Upper lobe of right lung (tissue), 1 donor: ENCODE measurements around the gene A2ML1. TPM values are rescaled to one million over a fixed set of nuclear protein-coding genes. Genes with fewer than 3 reads are reported as not detected.

ENCODE experiments used
- ATAC-seq: fragments of 200-7000 bp; cut with Tn5 transposase; one replicate; pipeline ENCODE4 v1.9.1; 2020; ENCODE audit warnings: mild to moderate bottlenecking, moderate library complexity
- DNase-seq: peaks from one replicate; pipeline ENCODE4 v3.0.0-alpha.2; 2020
- H3K27ac ChIP-seq: fragments of 200-600 bp; one replicate; pipeline ENCODE4 v1.8.0; 2022
- H3K27me3 ChIP-seq: fragments of 200-600 bp; one replicate; pipeline ENCODE4 v1.8.0; 2022; ENCODE audit warnings: mild to moderate bottlenecking
- H3K36me3 ChIP-seq: fragments of 200-600 bp; one replicate; pipeline ENCODE4 v1.8.0; 2022
- H3K4me1 ChIP-seq: fragments of 200-600 bp; one replicate; pipeline ENCODE4 v1.8.0; 2022
- H3K4me3 ChIP-seq: fragments of 200-600 bp; one replicate; pipeline ENCODE4 v1.8.0; 2022; ENCODE audit warnings: mild to moderate bottlenecking
- H3K9me3 ChIP-seq: fragments of 200-600 bp; one replicate; pipeline ENCODE4 v1.8.0; 2022
- CTCF ChIP-seq: fragments of 200-600 bp; IDR thresholded peaks from one replicate; pipeline ENCODE4 v1.8.0; 2022; ENCODE audit warnings: antibody characterized with exemption
- intact Hi-C: fragments of 100-400 bp; cut with DNase I; formaldehyde crosslinking; loops from one replicate; pipeline ENCODE4 v1.11.0; 2022
- total RNA-seq: library from RNA; stranded (reverse); fragmentation: NEBNext Ultra II Directional; extraction: Animal tissue kit (Norgen Biotek cat#: 25700); gene quantifications from one replicate; pipeline ENCODE4 v1.2.1, GENCODE V29; 2021
- donor health status: DM: no; HTN: yes; CAD: no; lungs with severe emphysema.

The A2ML1 gene
- total RNA-seq, 1 donor from 2014 or later: not detected

GRCh38 chr12:8922544-8922943 is 100.1 kb downstream of the A2ML1 start:
- Histone ChIP-seq H3K36me3 (peaks cover 25% of the 10 kb centered on the region), H3K9me3 (no peaks in the 10 kb centered on the region), H3K27me3 (no peaks in the 10 kb centered on the region), H3K27ac (no peak overlapping the region), H3K4me3 (no peak overlapping the region), H3K4me1 (no peaks in the 10 kb centered on the region)
- ATAC-seq (no peak), DNase-seq (no peak)
- intact Hi-C loops: no loop called here
- no peak for TF ChIP-seq CTCF

Other genes with a start within 250 kb of the A2ML1 start
- 0.75 TPM for gene AICDA, start 209.8 kb upstream of the A2ML1 start, total RNA-seq
- gene MFAP5, start 159.8 kb upstream of the A2ML1 start, total RNA-seq: 2.8 TPM
- gene RIMKLB, start 124.6 kb upstream of the A2ML1 start, total RNA-seq: 32.0 TPM
- gene PHC1, start 91.9 kb downstream of the A2ML1 start, total RNA-seq: 29.7 TPM
- gene M6PR, start 127.0 kb downstream of the A2ML1 start, total RNA-seq: 176 TPM
- 3.3 TPM for gene KLRG1, start 166.9 kb downstream of the A2ML1 start, total RNA-seq